GM20431 (cell line): ENCODE measurements around the gene DNAH2.
"Not testable (repeated sequence)": the region's sequence is repeated elsewhere in the genome, so short reads cannot be mapped to it uniquely, and the experiment has no call there.

Experiments
- in situ Hi-C: fragments of 300-500 bp; cut with MseI, MboI; formaldehyde crosslinking; loops from one replicate; pipeline ENCODE4 v1.15.0; 2020; ENCODE audit warnings: low sequenced_read_pairs; ENCODE audit not compliant: unreplicated experiment

The DNAH2 gene

GRCh38 chr17:7809791-7810343, 92.3 kb downstream of the DNAH2 start:
- in situ Hi-C loops: not testable (repeated sequence)

DNA sequence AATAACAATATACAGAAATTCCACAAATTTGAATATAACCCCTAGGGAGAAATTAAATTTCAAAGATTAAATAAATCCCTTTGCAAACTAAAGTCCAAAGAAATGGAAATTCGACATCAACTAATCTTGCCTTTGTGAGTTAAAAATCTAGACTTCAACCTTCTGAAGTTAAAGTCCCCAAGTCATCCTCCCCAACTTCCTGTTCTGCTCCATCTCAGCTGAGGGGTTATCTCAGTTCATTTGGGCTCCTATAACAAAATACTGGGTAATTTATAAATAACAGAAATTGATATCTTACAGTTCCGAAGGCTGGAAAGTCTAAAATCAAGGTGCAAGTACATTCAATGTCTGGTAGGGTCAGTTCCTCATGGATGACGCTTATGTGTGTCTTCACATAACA, 93.7 kb downstream of the DNAH2 start:
- in situ Hi-C loops: no loop called here

- in situ Hi-C loops: no loop called here
These were observed 97.4 kb downstream of the DNAH2 start for GRCh38 chr17:7814969-7815368.

- in situ Hi-C loops: no loop called here
These were observed 99.5 kb downstream of the DNAH2 start for GRCh38 chr17:7816926-7817642.

DNA sequence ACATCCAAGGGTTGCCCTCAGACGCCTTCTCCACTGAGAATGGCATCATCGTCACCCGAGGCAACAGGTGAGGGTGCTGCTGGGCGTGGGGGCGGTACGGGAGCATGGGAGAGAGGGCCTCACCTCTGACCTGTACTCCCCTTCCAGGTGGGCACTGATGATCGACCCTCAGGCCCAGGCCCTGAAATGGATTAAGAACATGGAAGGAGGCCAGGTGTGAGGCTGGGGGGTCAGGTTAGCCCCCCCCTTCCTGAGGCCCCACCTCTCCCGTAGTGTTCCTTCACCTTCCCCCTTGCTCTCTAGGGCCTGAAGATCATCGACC, 100.1 kb downstream of the DNAH2 start:
- in situ Hi-C loops: no loop called here

DNA sequence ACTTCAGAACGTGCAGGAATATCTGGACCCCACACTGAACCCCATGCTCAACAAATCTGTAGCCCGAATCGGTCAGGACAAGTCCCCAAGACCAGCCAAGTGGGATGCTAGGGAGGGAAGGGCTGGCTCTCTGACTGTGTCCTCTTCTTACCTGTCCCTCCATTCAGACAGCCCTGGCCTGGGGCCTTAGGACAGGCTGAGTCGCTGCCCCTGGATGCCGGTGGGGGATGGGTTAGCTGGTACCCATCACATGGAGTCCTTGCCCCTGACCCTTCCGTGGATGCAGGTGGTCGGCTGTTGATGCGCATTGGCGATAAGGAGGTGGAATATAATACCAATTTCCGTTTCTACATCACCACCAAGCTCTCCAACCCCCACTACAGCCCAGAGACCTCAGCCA, 100.5 kb downstream of the DNAH2 start:
- in situ Hi-C loops: no loop called here

DNA sequence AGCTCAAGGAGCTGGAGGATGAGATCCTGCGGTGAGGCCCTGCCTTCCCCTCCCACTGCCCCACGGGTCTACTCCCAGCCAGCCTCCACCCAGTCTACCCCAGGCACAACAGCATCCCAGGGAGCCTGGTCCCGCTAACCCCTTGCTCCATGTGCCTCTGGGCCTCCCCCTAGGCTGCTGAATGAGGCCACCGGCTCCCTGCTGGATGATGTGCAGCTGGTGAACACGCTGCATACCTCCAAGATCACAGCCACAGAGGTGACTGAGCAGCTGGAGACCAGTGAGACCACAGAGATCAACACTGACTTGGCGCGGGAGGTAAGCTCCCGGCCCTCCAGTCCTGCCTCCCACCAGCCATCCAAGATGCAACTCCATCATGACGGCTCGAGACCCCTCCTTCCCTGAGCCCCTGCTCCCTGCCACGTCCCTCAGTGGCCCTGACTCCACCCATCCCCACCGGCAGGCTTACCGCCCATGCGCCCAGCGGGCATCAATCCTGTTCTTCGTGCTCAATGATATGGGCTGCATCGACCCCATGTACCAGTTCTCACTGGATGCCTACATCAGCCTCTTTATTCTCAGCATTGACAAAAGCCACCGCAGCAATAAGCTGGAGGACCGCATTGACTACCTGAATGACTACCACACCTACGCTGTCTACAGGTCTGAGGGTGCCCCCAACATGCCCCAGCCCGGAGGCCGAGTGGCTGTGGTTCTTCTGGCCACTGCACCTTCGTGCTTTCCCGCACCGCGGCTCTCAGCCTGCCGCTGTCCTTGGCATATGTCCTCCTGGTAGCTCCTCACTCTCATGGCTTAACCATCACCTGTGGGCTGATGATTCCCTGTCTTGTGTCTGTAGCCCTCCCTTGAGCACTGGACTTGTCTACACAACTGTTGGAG, 101.5 kb downstream of the DNAH2 start:
- in situ Hi-C loops: no loop called here

GRCh38 chr17:7820231-7820630, 102.7 kb downstream of the DNAH2 start:
- in situ Hi-C loops: no loop called here

- in situ Hi-C loops: no loop called here
These were observed 104.6 kb downstream of the DNAH2 start for GRCh38 chr17:7822126-7822525.

- in situ Hi-C loops: no loop called here
These were observed 106.0 kb downstream of the DNAH2 start for GRCh38 chr17:7823581-7824001.

- in situ Hi-C loops: no loop called here
These were observed 106.7 kb downstream of the DNAH2 start for GRCh38 chr17:7824021-7824924.

DNA sequence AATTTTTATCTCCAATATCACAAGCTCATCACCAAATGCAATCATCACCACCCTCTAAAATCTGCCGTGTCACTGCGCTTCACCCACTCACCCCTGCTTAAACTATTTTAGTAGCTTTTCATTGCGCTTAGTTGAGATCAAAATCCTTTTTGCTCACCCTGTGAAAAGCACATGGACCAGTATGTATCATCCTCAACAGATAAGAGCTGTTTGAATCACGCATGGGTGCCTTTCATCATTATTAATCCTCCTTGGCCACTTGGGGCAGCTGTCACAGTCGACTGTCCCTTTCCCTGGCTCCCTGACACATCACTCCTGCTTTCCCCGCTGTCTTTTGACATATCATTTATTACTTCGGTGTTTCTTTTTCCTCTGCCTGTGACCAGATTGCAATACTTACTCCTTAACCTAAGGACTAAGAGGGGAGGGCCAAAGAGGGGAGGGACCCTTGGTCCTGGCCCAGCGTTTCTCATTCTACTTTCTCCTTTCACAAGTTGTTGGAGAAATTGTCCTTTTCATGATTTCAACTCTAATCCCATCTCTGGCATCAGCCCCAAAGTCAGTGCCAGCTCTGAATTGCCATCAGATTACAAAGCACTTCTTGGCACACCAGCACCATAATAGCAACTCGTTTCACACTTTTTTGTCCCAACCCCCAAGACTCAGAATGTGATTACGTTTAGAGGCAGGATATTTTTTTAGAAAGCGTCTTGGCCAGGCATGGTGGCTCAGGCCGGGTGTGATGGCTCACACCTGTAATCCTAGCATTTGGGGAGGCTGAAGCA, 107.9 kb downstream of the DNAH2 start:
- in situ Hi-C loops: no loop called here

DNA sequence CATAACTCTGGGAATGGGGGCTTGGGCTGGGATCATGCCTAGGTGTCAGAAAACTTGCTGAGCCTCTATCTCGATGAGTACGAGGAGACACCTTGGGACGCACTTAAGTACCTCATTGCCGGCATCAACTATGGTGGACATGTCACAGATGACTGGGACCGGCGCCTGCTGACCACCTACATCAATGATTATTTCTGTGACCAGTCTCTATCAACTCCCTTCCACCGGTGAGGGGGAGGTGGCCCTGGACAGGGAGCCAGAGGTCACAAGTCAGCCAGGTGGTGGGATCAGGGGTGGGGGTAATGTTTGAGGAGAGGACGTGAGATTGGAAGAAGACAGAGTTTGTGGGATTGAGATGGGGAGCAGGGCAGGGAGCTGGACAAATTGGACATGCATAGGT, 113.1 kb downstream of the DNAH2 start:
- in situ Hi-C loops: no loop called here

GRCh38 chr17:7831233-7831632, 113.7 kb downstream of the DNAH2 start:
- in situ Hi-C loops: no loop called here

DNA sequence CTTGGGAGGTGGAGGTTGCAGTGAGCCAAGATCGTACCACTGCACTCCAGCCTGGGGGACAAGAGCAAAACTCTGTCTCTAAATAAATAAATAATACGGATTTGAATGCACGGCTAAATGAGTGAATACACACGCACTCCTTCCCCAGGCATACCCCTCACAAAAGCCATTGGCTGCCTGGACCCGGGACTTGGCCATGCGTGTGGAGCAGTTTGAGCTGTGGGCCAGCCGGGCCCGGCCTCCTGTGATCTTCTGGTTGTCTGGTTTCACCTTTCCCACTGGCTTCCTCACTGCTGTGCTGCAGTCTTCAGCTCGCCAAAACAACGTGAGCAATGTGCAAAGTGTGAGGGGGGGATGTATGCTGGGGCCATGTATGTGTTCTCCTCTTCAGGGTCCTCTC, 114.9 kb downstream of the DNAH2 start:
- in situ Hi-C loops: no loop called here

GRCh38 chr17:7833011-7833794, 115.7 kb downstream of the DNAH2 start:
- in situ Hi-C loops: no loop called here

DNA sequence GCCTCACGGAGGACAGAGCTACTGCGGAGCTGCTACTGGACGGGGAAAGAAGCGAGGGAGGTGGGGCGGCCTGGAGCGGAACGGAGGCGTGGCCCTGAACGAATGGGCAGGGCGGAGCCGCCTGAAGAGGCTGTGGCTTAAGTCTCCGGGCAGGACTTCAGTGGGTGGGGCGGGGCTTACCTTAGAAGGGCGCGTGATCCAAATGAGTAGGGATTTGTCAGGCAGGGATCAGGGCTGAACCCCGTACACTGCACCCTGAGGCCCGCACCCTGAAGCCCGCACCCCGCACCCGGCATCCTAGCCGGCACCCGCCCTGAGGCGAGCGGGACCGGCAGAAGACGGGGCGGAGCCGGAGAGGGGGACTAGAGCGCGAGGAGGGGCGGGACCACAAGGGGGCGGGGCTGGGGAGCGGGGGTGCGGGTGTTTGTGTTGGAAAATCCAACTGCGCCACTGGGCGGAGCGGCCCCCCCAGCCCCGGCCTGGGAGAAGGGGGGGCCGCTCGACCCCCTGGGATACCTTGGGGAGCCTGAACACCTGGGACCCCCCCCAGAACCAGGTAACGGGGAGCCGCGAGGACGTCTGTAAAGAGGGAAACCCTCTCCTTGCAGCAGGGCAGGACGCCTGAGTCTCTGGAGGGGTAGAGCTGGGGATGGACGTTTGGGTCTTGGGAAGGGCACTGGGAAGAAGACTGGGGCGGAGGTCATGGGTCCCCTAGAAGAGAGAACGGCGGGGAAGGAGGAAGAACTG, 116.4 kb downstream of the DNAH2 start, which contains the start of gene KDM6B:
Gene KDM6B (plus strand): TSS at position 423 of the 747 bp plus-strand sequence. CDS start 11,338 bp downstream, outside the sequence.
- in situ Hi-C loops: no loop called here

- in situ Hi-C loops: no loop called here
These were observed 117.0 kb downstream of the DNAH2 start for GRCh38 chr17:7834542-7834956.
